ENCODE data around the gene ILK.

Gene ILK

DNA sequence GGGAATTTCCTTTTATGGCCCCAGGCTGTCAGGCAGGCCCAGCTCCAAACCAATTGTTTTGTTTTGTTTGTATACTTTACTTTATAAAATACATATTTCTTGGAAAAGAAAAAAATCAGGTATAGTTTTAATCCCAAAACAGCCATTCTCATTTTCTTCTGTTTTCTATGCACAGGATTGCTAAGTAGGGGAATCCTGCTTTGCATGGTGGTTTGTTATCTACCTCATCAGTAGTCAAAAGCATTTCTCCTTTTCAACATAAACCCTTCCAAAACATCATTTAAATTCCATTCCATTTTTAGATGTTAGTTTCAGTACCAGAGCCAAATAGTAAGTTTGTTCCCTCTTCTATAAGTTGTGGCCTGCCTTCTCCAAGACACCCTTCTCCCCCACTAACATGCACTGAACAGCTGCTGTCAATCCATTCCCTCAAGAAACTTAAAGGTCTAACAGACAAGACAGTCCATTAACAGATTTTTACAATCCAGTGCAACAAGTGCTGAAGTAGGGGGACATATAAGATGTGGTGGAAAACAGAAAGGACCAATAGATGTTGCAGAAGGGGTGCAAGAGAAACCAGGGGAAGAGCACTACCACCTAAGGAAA lies 3.7 kb downstream of the ILK start:
- H3K9ac ChIP-seq (ENCODE audit: low read length) = no peak overlapping the region; the same call in 1 of the 2 replicates
- no peak for TF ChIP-seq EZH2 (IDR thresholded peaks at IDR 0.05; ENCODE audit: borderline replicate concordance, low read length)
- TF ChIP-seq, protein P1, sequence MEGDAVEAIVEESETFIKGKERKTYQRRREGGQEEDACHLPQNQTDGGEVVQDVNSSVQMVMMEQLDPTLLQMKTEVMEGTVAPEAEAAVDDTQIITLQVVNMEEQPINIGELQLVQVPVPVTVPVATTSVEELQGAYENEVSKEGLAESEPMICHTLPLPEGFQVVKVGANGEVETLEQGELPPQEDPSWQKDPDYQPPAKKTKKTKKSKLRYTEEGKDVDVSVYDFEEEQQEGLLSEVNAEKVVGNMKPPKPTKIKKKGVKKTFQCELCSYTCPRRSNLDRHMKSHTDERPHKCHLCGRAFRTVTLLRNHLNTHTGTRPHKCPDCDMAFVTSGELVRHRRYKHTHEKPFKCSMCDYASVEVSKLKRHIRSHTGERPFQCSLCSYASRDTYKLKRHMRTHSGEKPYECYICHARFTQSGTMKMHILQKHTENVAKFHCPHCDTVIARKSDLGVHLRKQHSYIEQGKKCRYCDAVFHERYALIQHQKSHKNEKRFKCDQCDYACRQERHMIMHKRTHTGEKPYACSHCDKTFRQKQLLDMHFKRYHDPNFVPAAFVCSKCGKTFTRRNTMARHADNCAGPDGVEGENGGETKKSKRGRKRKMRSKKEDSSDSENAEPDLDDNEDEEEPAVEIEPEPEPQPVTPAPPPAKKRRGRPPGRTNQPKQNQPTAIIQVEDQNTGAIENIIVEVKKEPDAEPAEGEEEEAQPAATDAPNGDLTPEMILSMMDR (IDR thresholded peaks at IDR 0.05; ENCODE audit: low read length) = no peak
- no peaks in the 10 kb centered on the region for H3K9me3 ChIP-seq (ENCODE audit: low read length)
- peak overlapping the region; percentile 58 for H3K27ac ChIP-seq (ENCODE audit: low read depth, low read length, poor library complexity, severe bottlenecking)
- no peaks in the 10 kb centered on the region for H3K27me3 ChIP-seq (ENCODE audit: insufficient read depth, low read length)
- no peaks in the 10 kb centered on the region for H4K20me1 ChIP-seq (ENCODE audit: insufficient read depth, low read length)
- peaks cover 41% of the 10 kb centered on the region for H3K36me3 ChIP-seq (ENCODE audit: insufficient read depth, low read length)
- H3F3A ChIP-seq (ENCODE audit: insufficient read depth, low read length) = peaks cover 4% of the 10 kb centered on the region; the same call in 1 of the 2 replicates
- peak overlapping the region; percentile 45 for H3K4me2 ChIP-seq (ENCODE audit: low read length)
- peaks cover 51% of the 10 kb centered on the region for H3K4me1 ChIP-seq (ENCODE audit: insufficient read depth, low read length, severe bottlenecking)
- peaks cover 11% of the 10 kb centered on the region for H3K79me2 ChIP-seq (ENCODE audit: insufficient read depth, low read length)
- no peaks in the 10 kb centered on the region for H3K9me2 ChIP-seq (ENCODE audit: low read depth, low read length)
- peak overlapping the region; percentile 7 for H3K4me3 ChIP-seq (ENCODE audit: low read depth, low read length, poor library complexity, severe bottlenecking)
- no peak overlapping the region for H2AFZ ChIP-seq (ENCODE audit: low read length)

DNA sequence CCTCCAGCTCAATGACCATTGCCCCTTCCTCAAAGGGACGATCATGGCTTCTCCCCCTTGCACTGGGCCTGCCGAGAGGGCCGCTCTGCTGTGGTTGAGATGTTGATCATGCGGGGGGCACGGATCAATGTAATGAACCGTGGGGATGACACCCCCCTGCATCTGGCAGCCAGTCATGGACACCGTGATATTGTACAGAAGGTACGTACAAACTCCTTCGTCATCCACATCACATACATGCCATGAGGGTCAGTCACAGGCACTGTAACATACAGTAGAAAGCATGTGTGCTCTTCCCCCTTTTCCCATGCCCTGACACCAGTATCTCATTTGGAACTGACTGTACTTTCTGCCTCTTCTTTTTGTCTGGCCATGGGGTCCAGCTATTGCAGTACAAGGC lies 4.4 kb downstream of the ILK start:
- H2AFZ ChIP-seq (ENCODE audit: low read length) = no peak overlapping the region
- H3K27ac ChIP-seq (ENCODE audit: low read depth, low read length, poor library complexity, severe bottlenecking) = peak overlapping the region; percentile 58
- H3K79me2 ChIP-seq (ENCODE audit: insufficient read depth, low read length) = peaks cover 3% of the 10 kb centered on the region
- H3K4me2 ChIP-seq (ENCODE audit: low read length) = no peak overlapping the region
- H3K4me1 ChIP-seq (ENCODE audit: insufficient read depth, low read length, severe bottlenecking) = peaks cover 52% of the 10 kb centered on the region
- H3K9me2 ChIP-seq (ENCODE audit: low read depth, low read length) = no peaks in the 10 kb centered on the region
- H4K20me1 ChIP-seq (ENCODE audit: insufficient read depth, low read length) = no peaks in the 10 kb centered on the region
- H3K36me3 ChIP-seq (ENCODE audit: insufficient read depth, low read length) = peaks cover 41% of the 10 kb centered on the region
- H3K4me3 ChIP-seq (ENCODE audit: low read depth, low read length, poor library complexity, severe bottlenecking) = no peak overlapping the region
- H3K9ac ChIP-seq (ENCODE audit: low read length) = no peak overlapping the region
- peaks cover 4% of the 10 kb centered on the region; the same call in 1 of the 2 replicates for H3F3A ChIP-seq (ENCODE audit: insufficient read depth, low read length)
- no peaks in the 10 kb centered on the region for H3K9me3 ChIP-seq (ENCODE audit: low read length)
- H3K27me3 ChIP-seq (ENCODE audit: insufficient read depth, low read length) = no peaks in the 10 kb centered on the region
- TF ChIP-seq EZH2 (IDR thresholded peaks at IDR 0.05; ENCODE audit: borderline replicate concordance, low read length) = no peak
- TF ChIP-seq, protein P1 (IDR thresholded peaks at IDR 0.05; ENCODE audit: low read length) = no peak

- H4K20me1 ChIP-seq (ENCODE audit: insufficient read depth, low read length) = no peaks in the 10 kb centered on the region
- no peak for TF ChIP-seq EZH2 (IDR thresholded peaks at IDR 0.05; ENCODE audit: borderline replicate concordance, low read length)
- TF ChIP-seq, protein P1 (IDR thresholded peaks at IDR 0.05; ENCODE audit: low read length) = no peak
- peaks cover 4% of the 10 kb centered on the region; the same call in 1 of the 2 replicates for H3F3A ChIP-seq (ENCODE audit: insufficient read depth, low read length)
- H2AFZ ChIP-seq (ENCODE audit: low read length) = no peak overlapping the region
- no peak overlapping the region for H3K4me3 ChIP-seq (ENCODE audit: low read depth, low read length, poor library complexity, severe bottlenecking)
- H3K27me3 ChIP-seq (ENCODE audit: insufficient read depth, low read length) = no peaks in the 10 kb centered on the region
- no peak overlapping the region for H3K4me2 ChIP-seq (ENCODE audit: low read length)
- H3K9ac ChIP-seq (ENCODE audit: low read length) = no peak overlapping the region
- no peaks in the 10 kb centered on the region; the same call in 1 of the 2 replicates for H3K79me2 ChIP-seq (ENCODE audit: insufficient read depth, low read length)
- H3K9me2 ChIP-seq (ENCODE audit: low read depth, low read length) = no peaks in the 10 kb centered on the region
- peaks cover 41% of the 10 kb centered on the region for H3K36me3 ChIP-seq (ENCODE audit: insufficient read depth, low read length)
- no peak overlapping the region for H3K27ac ChIP-seq (ENCODE audit: low read depth, low read length, poor library complexity, severe bottlenecking)
- H3K4me1 ChIP-seq (ENCODE audit: insufficient read depth, low read length, severe bottlenecking) = peaks cover 53% of the 10 kb centered on the region
- H3K9me3 ChIP-seq (ENCODE audit: low read length) = no peaks in the 10 kb centered on the region
Observed at GRCh38 chr11:6608726-6609501, 5.3 kb downstream of the ILK start.
